Measurements from ENCODE around the gene ROPN1B. TPM values are rescaled to one million over a fixed set of nuclear protein-coding genes. Genes with fewer than 3 reads are reported as not detected.

Gene ROPN1B
- total RNA-seq, 2 donors from 2014 or later, result 3.9 to 4.7 TPM

GRCh38 chr3:126021702-126022101 is 52.7 kb downstream of the ROPN1B start:
- peaks cover 12% of the 10 kb centered on the region for H3K36me3 ChIP-seq
- no peaks in the 10 kb centered on the region for H3K9me3 ChIP-seq
- no peak for DNase-seq (ENCODE audit: low spot score)
- no peaks in the 10 kb centered on the region for H3K4me1 ChIP-seq
- no peak overlapping the region for H3K4me3 ChIP-seq
- TF ChIP-seq, protein P1, sequence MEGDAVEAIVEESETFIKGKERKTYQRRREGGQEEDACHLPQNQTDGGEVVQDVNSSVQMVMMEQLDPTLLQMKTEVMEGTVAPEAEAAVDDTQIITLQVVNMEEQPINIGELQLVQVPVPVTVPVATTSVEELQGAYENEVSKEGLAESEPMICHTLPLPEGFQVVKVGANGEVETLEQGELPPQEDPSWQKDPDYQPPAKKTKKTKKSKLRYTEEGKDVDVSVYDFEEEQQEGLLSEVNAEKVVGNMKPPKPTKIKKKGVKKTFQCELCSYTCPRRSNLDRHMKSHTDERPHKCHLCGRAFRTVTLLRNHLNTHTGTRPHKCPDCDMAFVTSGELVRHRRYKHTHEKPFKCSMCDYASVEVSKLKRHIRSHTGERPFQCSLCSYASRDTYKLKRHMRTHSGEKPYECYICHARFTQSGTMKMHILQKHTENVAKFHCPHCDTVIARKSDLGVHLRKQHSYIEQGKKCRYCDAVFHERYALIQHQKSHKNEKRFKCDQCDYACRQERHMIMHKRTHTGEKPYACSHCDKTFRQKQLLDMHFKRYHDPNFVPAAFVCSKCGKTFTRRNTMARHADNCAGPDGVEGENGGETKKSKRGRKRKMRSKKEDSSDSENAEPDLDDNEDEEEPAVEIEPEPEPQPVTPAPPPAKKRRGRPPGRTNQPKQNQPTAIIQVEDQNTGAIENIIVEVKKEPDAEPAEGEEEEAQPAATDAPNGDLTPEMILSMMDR (IDR thresholded peaks at IDR 0.05), result no peak
- no peaks in the 10 kb centered on the region for H3K27me3 ChIP-seq
- no peak overlapping the region for H3K27ac ChIP-seq

GRCh38 chr3:126022741-126023359 is 53.9 kb downstream of the ROPN1B start:
- H3K4me1 ChIP-seq, result no peaks in the 10 kb centered on the region
- peaks cover 12% of the 10 kb centered on the region for H3K36me3 ChIP-seq
- peaks cover 0 to 4% of the 10 kb centered on the region in 2 donors for H3K9me3 ChIP-seq
- TF ChIP-seq, protein P1 (IDR thresholded peaks at IDR 0.05), result no peak
- no peaks in the 10 kb centered on the region for H3K27me3 ChIP-seq
- DNase-seq (ENCODE audit: low spot score), result no peak
- H3K27ac ChIP-seq, result no peak overlapping the region
- H3K4me3 ChIP-seq, result no peak overlapping the region

DNA sequence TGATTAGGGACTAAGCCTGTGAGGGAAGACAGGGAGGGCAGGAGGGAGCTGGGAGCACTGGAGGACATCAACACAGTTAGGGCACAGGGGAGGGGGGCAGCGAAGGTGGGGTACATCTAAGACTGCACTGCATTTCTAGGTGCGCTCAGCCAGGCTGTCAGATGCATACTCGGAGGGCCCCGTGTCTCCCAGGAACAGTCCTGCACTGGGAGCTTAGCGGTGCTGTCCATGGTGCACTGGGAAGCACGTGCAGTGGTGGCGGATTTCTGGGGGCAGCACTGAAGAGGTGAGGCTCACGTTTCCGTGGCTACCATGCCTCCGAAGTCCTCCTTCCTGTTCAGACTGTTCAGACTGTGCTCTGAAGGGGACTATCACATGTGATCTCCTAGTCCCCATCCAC is 54.4 kb downstream of the ROPN1B start:
- Histone ChIP-seq H3K4me3 (no peak overlapping the region), H3K27ac (no peak overlapping the region), H3K4me1 (no peaks in the 10 kb centered on the region), H3K9me3 (peaks cover 0 to 8% of the 10 kb centered on the region in 2 donors), H3K36me3 (peaks cover 12% of the 10 kb centered on the region), H3K27me3 (no peaks in the 10 kb centered on the region)
- TF ChIP-seq, protein P1 (IDR thresholded peaks at IDR 0.05), result no peak
- no peak for DNase-seq (ENCODE audit: low spot score)

GRCh38 chr3:126024049-126024854 is 55.3 kb downstream of the ROPN1B start:
- Histone ChIP-seq H3K36me3 (peaks cover 18% of the 10 kb centered on the region), H3K27me3 (no peaks in the 10 kb centered on the region), H3K27ac (no peak overlapping the region), H3K4me3 (no peak overlapping the region), H3K4me1 (no peaks in the 10 kb centered on the region), H3K9me3 (peaks cover 0 to 8% of the 10 kb centered on the region in 2 donors)
- TF ChIP-seq, protein P1 (IDR thresholded peaks at IDR 0.05), result no peak
- no peak for DNase-seq (ENCODE audit: low spot score)

GRCh38 chr3:126025116-126025729 is 56.2 kb downstream of the ROPN1B start:
- TF ChIP-seq, protein P1 (IDR thresholded peaks at IDR 0.05), result no peak
- Histone ChIP-seq H3K36me3 (peaks cover 21% of the 10 kb centered on the region), H3K27ac (no peak overlapping the region), H3K4me1 (no peaks in the 10 kb centered on the region), H3K4me3 (no peak overlapping the region), H3K9me3 (peaks cover 0 to 8% of the 10 kb centered on the region in 2 donors), H3K27me3 (no peaks in the 10 kb centered on the region)
- no peak for DNase-seq (ENCODE audit: low spot score)
